ENCODE results near the gene GJA4. TPM values are rescaled to one million over a fixed set of nuclear protein-coding genes. Genes with fewer than 3 reads are reported as not detected.

GJA4 gene
- total and polyA plus RNA-seq, 2 of the 13 experiments (the other 11 are each of a cell fraction or from before 2014, with no cell fraction given) = not detected

DNA sequence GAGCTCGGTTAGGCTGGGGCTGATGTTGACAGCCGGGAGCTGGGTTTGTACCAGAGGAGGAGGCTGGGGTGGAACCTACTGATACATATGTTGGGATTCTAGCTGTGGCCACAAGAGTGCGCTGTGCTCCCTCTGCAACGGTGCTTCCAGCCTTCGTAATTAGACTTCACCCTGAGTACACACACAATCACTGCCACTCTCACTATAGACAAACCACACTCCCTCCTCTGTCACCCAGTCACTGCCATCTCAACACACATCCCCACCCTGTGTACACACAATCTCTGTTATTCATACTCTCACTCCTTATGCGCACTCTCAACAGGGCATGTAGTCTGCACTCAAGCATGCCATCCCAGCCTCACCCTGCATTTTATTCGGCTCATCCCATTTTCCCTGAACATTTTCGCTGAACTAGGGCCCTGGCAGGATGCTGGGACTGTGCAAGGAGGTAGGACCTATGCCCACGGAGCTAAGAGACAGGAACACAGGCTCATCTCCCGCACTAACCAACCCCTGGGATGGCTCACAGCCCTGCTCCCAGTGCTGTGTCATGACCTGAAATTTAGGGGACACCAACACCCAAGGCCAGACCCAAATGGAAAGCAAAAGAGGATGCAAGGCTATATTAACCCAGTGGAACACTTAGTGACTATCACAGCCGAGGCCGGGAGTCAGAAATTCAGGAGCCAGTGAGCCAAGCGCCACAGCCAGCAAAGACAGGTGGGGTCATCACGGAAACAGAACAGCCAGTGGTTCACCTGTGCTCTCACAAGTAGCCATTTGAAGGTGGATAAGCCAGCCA is 6.1 kb upstream of the GJA4 start (continued):
- TF ChIP-seq KLF16 (CRISPR knock-in tag; IDR thresholded peaks at IDR 0.05) = 0 out of 4 replicates have a peak, but pooled peaks of 1 of the 2 experiments have one; percentile 28
- TF ChIP-seq ZNF510 (CRISPR knock-in tag; IDR thresholded peaks at IDR 0.05; ENCODE audit: low read depth) = no peak
- no peak for TF ChIP-seq SETDB1 (CRISPR knock-in tag; IDR thresholded peaks at IDR 0.05; ENCODE audit: borderline replicate concordance)
- TF ChIP-seq MTF1 (CRISPR knock-in tag; IDR thresholded peaks at IDR 0.05) = no peak
- 0 out of 2 replicates have a peak, but pooled peaks have one; percentile 55 for TF ChIP-seq MIXL1 (CRISPR knock-in tag; IDR thresholded peaks at IDR 0.05)
- TF ChIP-seq AGO2 (optimal IDR thresholded peaks at IDR 0.05; ENCODE audit: low read depth, low read length) = no peak
- TF ChIP-seq, protein P1, sequence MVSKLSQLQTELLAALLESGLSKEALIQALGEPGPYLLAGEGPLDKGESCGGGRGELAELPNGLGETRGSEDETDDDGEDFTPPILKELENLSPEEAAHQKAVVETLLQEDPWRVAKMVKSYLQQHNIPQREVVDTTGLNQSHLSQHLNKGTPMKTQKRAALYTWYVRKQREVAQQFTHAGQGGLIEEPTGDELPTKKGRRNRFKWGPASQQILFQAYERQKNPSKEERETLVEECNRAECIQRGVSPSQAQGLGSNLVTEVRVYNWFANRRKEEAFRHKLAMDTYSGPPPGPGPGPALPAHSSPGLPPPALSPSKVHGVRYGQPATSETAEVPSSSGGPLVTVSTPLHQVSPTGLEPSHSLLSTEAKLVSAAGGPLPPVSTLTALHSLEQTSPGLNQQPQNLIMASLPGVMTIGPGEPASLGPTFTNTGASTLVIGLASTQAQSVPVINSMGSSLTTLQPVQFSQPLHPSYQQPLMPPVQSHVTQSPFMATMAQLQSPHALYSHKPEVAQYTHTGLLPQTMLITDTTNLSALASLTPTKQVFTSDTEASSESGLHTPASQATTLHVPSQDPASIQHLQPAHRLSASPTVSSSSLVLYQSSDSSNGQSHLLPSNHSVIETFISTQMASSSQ (IDR thresholded peaks at IDR 0.05; ENCODE audit: low read depth) = no peak
- TF ChIP-seq, protein P1 (CRISPR knock-in tag; IDR thresholded peaks at IDR 0.05; ENCODE audit: borderline replicate concordance) = no peak
- TF ChIP-seq PAWR (CRISPR knock-in tag; IDR thresholded peaks at IDR 0.05; ENCODE audit: borderline replicate concordance) = no peak
- TF ChIP-seq SIX1 (CRISPR knock-in tag; IDR thresholded peaks at IDR 0.05; ENCODE audit: borderline replicate concordance) = no peak
- TF ChIP-seq DMAP1 (CRISPR knock-in tag; IDR thresholded peaks at IDR 0.05) = no peak
- no peak for TF ChIP-seq KLF6 (CRISPR knock-in tag; IDR thresholded peaks at IDR 0.05)
- no peak for TF ChIP-seq ZSCAN21 (CRISPR knock-in tag; IDR thresholded peaks at IDR 0.05; ENCODE audit: borderline replicate concordance)
- TF ChIP-seq, protein P2, sequence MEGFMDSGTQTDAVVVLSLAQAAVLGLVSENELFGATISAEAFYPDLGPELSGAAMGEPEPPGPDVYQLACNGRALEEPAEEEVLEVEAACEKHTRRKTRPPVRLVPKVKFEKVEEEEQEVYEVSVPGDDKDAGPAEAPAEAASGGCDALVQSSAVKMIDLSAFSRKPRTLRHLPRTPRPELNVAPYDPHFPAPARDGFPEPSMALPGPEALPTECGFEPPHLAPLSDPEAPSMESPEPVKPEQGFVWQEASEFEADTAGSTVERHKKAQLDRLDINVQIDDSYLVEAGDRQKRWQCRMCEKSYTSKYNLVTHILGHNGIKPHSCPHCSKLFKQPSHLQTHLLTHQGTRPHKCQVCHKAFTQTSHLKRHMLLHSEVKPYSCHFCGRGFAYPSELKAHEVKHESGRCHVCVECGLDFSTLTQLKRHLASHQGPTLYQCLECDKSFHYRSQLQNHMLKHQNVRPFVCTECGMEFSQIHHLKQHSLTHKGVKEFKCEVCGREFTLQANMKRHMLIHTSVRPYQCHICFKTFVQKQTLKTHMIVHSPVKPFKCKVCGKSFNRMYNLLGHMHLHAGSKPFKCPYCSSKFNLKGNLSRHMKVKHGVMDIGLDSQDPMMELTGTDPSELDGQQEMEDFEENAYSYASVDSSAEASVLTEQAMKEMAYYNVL (CRISPR knock-in tag; IDR thresholded peaks at IDR 0.05; ENCODE audit: borderline replicate concordance) = no peak
- TF ChIP-seq ADNP (CRISPR knock-in tag; IDR thresholded peaks at IDR 0.05) = no peak
- TF ChIP-seq, protein P3, sequence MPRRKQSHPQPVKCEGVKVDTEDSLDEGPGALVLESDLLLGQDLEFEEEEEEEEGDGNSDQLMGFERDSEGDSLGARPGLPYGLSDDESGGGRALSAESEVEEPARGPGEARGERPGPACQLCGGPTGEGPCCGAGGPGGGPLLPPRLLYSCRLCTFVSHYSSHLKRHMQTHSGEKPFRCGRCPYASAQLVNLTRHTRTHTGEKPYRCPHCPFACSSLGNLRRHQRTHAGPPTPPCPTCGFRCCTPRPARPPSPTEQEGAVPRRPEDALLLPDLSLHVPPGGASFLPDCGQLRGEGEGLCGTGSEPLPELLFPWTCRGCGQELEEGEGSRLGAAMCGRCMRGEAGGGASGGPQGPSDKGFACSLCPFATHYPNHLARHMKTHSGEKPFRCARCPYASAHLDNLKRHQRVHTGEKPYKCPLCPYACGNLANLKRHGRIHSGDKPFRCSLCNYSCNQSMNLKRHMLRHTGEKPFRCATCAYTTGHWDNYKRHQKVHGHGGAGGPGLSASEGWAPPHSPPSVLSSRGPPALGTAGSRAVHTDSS (CRISPR knock-in tag; conservative IDR thresholded peaks at IDR 0.05) = no peak
- TF ChIP-seq FOXK1 (CRISPR knock-in tag; IDR thresholded peaks at IDR 0.05; ENCODE audit: borderline replicate concordance, low read depth) = no peak
- TF ChIP-seq TARDBP (CRISPR knock-in tag; IDR thresholded peaks at IDR 0.05) = 0 out of 2 replicates have a peak, but pooled peaks have one; percentile 25
- TF ChIP-seq, protein P4, sequence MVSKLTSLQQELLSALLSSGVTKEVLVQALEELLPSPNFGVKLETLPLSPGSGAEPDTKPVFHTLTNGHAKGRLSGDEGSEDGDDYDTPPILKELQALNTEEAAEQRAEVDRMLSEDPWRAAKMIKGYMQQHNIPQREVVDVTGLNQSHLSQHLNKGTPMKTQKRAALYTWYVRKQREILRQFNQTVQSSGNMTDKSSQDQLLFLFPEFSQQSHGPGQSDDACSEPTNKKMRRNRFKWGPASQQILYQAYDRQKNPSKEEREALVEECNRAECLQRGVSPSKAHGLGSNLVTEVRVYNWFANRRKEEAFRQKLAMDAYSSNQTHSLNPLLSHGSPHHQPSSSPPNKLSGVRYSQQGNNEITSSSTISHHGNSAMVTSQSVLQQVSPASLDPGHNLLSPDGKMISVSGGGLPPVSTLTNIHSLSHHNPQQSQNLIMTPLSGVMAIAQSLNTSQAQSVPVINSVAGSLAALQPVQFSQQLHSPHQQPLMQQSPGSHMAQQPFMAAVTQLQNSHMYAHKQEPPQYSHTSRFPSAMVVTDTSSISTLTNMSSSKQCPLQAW (CRISPR knock-in tag; IDR thresholded peaks at IDR 0.05) = 0 out of 2 replicates have a peak, but pooled peaks have one; percentile 47

All from HepG2 (cell line).